SH-SY5Y (cell line): Measurements from ENCODE around the gene RBCK1.

Source experiments
- GATA2 ChIP-seq: IDR thresholded peaks from 2 replicates; pipeline ENCODE4 v1.6.1; 2011; ENCODE audit warnings: mild to moderate bottlenecking, low read depth, low read length
- GATA3 ChIP-seq: IDR thresholded peaks from 2 replicates; pipeline ENCODE4 v1.6.1; 2011; ENCODE audit warnings: low read depth, mild to moderate bottlenecking, low read length, moderate library complexity

Gene RBCK1

DNA sequence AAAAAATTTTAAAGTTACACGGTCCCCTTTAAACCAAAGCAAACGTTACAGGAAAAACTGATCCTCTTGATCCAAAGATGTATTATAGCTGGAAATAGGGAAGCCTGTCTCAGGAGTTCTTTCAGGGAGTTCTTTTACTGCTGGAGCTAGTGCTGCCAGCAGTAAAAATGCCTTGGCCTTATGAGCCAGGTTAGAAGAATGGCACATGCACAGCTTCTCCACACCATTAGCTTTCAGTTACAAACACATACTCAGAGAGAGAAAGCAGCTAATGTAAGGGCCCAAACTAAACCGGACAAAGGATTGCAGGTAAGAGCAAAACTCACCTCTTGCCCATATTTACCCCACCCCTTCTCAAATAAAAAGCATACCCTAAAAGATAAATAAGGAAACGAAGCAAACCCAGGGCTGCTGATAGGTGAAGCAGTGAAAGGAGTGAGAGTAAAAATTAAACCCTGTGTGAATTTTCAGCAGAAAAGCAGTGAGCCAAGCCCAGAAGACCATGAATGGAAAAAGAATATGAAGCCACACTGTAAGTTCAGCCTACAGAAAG is 35.2 kb downstream of the RBCK1 start:
- no peak for TF ChIP-seq GATA2
- TF ChIP-seq GATA3 = no peak

GRCh38 chr20:444117-444516 is 36.0 kb downstream of the RBCK1 start:
- TF ChIP-seq GATA3 (no peak), GATA2 (no peak)

GRCh38 chr20:444862-445426 is 36.8 kb downstream of the RBCK1 start:
- no peak for TF ChIP-seq GATA3
- no peak for TF ChIP-seq GATA2

- TF ChIP-seq GATA2 (no peak), GATA3 (no peak)
These were observed 37.6 kb downstream of the RBCK1 start for GRCh38 chr20:445514-446336.

- TF ChIP-seq GATA2 (no peak), GATA3 (no peak)
These were observed 46.9 kb downstream of the RBCK1 start for GRCh38 chr20:454951-455350.

GRCh38 chr20:458776-459175 is 50.7 kb downstream of the RBCK1 start:
- TF ChIP-seq GATA2 = no peak
- TF ChIP-seq GATA3 = no peak

- TF ChIP-seq GATA3 = no peak
- TF ChIP-seq GATA2 = no peak
These were observed 52.1 kb downstream of the RBCK1 start for GRCh38 chr20:460180-460579.

- TF ChIP-seq GATA3 = no peak
- TF ChIP-seq GATA2 = no peak
These were observed 52.6 kb downstream of the RBCK1 start for GRCh38 chr20:460707-461106.

DNA sequence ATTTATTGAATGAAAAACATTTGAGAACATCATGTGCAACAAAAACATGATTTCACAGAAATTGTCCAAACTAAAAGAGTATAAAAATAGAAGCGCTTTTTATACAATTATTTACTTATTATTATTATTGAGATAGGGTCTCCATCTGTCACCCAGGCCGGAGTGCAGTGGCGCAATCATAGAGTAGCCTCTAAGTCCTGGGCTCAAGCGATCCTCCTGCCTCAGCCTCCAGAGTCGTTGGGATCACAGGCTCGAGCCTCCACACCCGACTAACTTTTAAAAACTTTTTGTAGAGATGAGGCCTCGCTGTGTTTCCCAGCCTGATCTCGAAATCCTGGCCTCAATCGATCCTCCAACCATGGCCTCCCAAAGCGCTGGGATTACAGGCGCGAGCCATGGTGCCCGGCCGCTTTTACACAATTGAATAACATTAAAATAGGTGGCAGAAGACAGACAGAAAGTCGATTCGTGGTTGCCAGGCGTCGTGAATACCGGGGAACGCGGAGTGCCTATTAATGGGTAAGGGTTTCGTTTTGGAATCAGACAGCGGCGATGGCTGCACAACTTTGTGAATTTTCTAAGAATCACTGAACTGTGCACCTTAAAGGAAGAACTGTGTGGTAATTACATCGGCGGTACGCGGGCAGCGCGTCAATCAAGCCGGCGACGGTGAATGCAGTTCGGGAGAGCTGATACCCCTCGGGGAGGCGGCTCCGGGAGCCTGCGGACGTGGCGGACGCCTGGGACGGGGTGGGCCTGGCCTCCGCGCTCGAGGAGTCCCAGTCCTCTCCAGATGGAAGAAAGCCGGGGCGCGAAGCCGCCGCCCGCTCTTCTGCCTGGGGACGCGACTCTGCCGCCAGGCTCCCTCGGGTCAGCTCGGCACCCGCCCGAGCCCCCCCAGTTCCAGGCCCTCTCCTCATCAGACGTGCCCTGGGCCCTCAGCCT is 53.4 kb downstream of the RBCK1 start:
- TF ChIP-seq GATA3 = no peak
- TF ChIP-seq GATA2 = no peak

DNA sequence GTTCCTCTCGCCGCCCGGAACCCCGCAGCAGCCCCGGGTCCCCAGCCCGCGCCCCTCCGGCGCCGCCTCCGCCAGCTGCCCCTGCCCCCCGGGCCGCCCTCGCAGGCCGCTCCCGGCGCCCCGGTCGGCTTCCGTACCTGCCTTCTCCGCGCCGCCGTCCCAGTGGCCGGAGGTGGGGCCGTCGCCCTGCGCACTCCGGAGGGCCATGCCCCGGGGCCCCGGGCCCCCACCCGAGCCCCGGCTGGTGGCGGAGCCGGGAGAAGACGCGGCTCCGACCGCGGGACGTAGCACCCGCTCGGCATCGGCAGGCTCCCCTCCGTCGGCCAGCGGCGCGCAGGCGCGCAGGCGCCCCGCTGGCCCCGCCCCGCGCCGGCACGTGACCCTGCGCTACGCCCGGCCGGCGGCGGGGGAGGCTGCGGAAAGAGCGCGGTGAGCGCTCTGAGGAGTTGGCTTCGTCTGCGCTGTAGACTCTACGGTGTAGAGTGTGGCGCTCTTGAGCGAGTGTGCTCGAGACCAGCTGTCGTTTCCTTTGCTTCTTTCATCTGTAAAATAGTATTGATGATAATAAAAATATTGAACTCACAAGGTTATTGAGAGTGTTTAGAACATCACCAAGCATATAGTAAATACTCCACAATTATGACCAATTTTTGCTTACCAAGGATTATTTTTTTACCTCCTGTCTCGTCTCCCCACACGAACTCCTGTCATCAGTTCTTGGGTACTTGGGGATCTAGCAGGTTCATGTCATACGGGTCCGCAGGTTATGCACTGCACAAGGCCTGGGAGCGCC is 54.3 kb downstream of the RBCK1 start, which contains the start of gene TBC1D20:
Gene TBC1D20, minus strand, starts transcription at position 335 of the 793 bp plus-strand sequence. Its CDS starts 128 bp downstream, at position 207.
- no peak for TF ChIP-seq GATA3
- no peak for TF ChIP-seq GATA2

- TF ChIP-seq GATA3 (no peak), GATA2 (no peak)
These were observed 59.7 kb downstream of the RBCK1 start for GRCh38 chr20:467755-468154.

DNA sequence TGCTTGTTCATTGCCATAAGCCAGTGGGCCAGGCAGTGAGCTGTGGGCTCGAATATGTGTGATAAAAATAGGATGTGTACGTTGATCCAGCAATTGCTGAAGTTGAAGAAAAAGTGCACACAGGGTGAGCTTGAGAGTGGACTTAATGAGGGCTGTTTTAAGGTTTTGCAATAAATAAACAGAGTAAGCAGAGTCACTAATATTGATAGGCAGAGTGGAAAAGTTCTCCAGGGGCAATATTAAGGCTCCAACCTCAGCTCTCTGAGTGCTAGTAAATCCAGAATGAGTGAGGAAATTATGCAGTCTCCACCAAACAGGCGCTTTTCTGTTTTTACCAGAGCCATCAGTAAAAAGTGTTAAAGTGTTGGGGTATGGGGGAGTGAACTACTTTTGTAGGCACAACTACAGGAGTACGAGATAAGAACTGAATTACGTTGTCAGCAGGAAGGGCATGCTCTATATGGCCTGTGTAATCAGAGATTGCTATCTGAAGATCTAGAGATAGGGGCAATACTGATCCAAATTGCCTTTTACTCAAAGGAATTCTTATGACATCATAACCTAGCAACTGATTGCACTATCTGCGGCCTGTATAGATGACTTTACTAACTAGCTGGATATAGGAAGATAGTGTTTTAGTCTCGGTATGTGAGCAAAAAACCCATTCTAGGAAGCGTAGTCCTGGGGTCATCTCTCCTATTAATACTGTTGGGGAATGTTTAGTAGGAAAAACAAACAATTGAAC is 61.8 kb downstream of the RBCK1 start:
- TF ChIP-seq GATA2 = peak; percentile 27; the same call in 1 of the 2 replicates
- no peak for TF ChIP-seq GATA3

DNA sequence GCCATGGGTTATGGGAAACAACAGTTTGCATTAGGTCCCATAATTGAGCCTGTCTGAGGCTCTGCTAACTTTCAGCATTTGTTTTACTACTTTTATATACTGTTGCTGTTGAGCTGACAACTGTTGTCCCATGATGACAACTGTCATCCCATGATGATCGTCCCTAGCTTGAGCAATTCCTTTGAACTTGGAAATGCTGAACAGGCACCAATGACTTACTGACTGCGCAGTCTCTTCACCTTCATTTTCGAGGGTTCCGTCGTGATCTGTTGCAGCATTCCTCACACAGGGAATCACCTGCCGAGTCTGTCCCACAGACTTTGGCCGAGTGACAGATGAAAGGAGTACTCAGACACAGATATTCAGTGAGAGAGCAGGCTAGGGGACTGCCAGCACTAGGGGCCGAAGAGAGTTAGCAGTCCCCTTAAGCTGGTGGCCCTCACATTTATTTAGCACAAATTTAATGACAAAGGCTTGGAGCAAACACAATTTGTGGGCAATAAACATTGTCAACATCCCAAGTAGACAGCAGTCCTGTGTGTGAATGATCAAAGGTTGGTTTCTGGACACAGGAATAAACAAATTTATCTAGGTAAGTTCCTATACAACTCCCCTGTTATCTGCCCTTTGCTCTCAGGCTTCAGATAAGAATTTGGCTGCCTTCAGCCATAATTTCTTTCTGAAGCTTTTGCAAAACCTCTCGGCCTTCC is 64.2 kb downstream of the RBCK1 start:
- no peak for TF ChIP-seq GATA3
- no peak for TF ChIP-seq GATA2
